Keratinocyte (primary cell): ENCODE data around the gene TLN1. TPM values are rescaled to one million over a fixed set of nuclear protein-coding genes. Genes with fewer than 3 reads are reported as not detected.

Experiments used
- DNase-seq: peaks from one replicate; pipeline ENCODE4 v3.0.0-alpha.2; 2011; ENCODE audit warnings: low read depth, missing footprints, low spot score
- FAIRE-seq: peaks from 2 replicates; lab custom pipeline; 2011; peaks lifted over from hg19 to GRCh38; lab: Jason Lieb, UNC
- H2AFZ ChIP-seq: 2 replicates; pipeline ENCODE4 v1.6.0; 2012; ENCODE audit warnings: low read length, control low read depth, inconsistent platforms; ENCODE audit not compliant: control insufficient read depth
- H3K27ac ChIP-seq: 2 replicates; pipeline ENCODE4 v1.5.1; 2011; ENCODE audit warnings: low read length; ENCODE audit not compliant: control insufficient read depth, insufficient read depth
- H3K27me3 ChIP-seq: 3 replicates; pipeline ENCODE4 v1.6.0; 2011; ENCODE audit warnings: low read length; ENCODE audit not compliant: control insufficient read depth, insufficient read depth; ENCODE audit errors: extremely low read depth
- H3K36me3 ChIP-seq, 2 experiments: 2 replicates in 1 of 2; 3 replicates in 1 of 2; pipeline ENCODE4 v1.5.1; 2011; ENCODE audit warnings: low read length in 2 of 2, mild to moderate bottlenecking in 1 of 2; ENCODE audit not compliant: control insufficient read depth in 2 of 2, insufficient read depth in 2 of 2; ENCODE audit errors: extremely low read depth in 1 of 2
- H3K4me1 ChIP-seq: 3 replicates; pipeline ENCODE4 v1.5.1; 2011; ENCODE audit warnings: low read length; ENCODE audit not compliant: control insufficient read depth, insufficient read depth; ENCODE audit errors: extremely low read depth
- H3K4me2 ChIP-seq: 3 replicates; pipeline ENCODE4 v1.6.0; 2011; ENCODE audit warnings: low read depth, low read length; ENCODE audit not compliant: control insufficient read depth, insufficient read depth; ENCODE audit errors: extremely low read depth
- H3K4me3 ChIP-seq, 3 experiments: fragments of 200-600 bp in 1 of 3; sonication (generic) in 1 of 3; 2 replicates in 2 of 3; 3 replicates in 1 of 3; pipeline ENCODE4 v1.5.1; 2011 to 2016; ENCODE audit warnings: low read length in 3 of 3, mild to moderate bottlenecking in 3 of 3, control low read depth in 2 of 3, inconsistent platforms in 1 of 3, low read depth in 1 of 3, mixed read lengths in 1 of 3, mixed run types in 1 of 3, moderate library complexity in 1 of 3; ENCODE audit not compliant: control insufficient read depth in 2 of 3, insufficient read depth in 2 of 3; ENCODE audit errors: extremely low read depth in 1 of 3
- H3K79me2 ChIP-seq: 2 replicates; pipeline ENCODE4 v1.6.0; 2012; ENCODE audit warnings: low read length; ENCODE audit not compliant: control insufficient read depth, insufficient read depth
- H3K9ac ChIP-seq: 3 replicates; pipeline ENCODE4 v1.6.0; 2011; ENCODE audit warnings: low read length; ENCODE audit not compliant: control insufficient read depth, insufficient read depth; ENCODE audit errors: extremely low read depth
- H3K9me1 ChIP-seq: 3 replicates; pipeline ENCODE4 v1.6.0; 2011; ENCODE audit warnings: low read length; ENCODE audit not compliant: control insufficient read depth, insufficient read depth; ENCODE audit errors: extremely low read depth
- H3K9me3 ChIP-seq: 2 replicates; pipeline ENCODE4 v1.5.1; 2012; ENCODE audit warnings: low read depth, low read length; ENCODE audit not compliant: control insufficient read depth
- H4K20me1 ChIP-seq: 3 replicates; pipeline ENCODE4 v1.6.0; 2011; ENCODE audit warnings: low read length; ENCODE audit not compliant: control insufficient read depth, insufficient read depth; ENCODE audit errors: extremely low read depth
- CTCF ChIP-seq, 3 experiments: IDR thresholded peaks in 1 of 3; conservative IDR thresholded peaks in 1 of 3; optimal IDR thresholded peaks in 1 of 3; 2 replicates in 2 of 3; 3 replicates in 1 of 3; pipeline versions ENCODE3 to v1.5.1; 2011; ENCODE audit warnings: low read length in 3 of 3, mild to moderate bottlenecking in 3 of 3, moderate library complexity in 2 of 3, control low read depth in 1 of 3, inconsistent platforms in 1 of 3; ENCODE audit not compliant: insufficient read depth in 2 of 3; ENCODE audit errors: extremely low read depth in 1 of 3
- EZH2 ChIP-seq: IDR thresholded peaks from one replicate; pipeline ENCODE4 v1.6.1; 2012; ENCODE audit warnings: inconsistent platforms, mild to moderate bottlenecking, low read length, moderate library complexity
- dilution Hi-C: fragments of 300-500 bp; cut with MboI; formaldehyde crosslinking; loops from one replicate; pipeline ENCODE4 v1.7.0; 2020; ENCODE audit warnings: low sequenced_read_pairs; ENCODE audit not compliant: extremely low pct_ligation_motif_present
- polyA plus RNA-seq, 5 experiments: library from polyadenylated mRNA; depleted of rRNA in 3 of 5; stranded (reverse) in 3 of 5; stranded (forward) in 1 of 5; unstranded in 1 of 5; fragments of >200 nt; gene quantifications; 1 replicate in 1 of 5; 2 replicates in 3 of 5; 3 replicates in 1 of 5; pipeline versions ENCODE4 v1.2.1 to v1.2.3, GENCODE V29; 2011 to 2012; ENCODE audit warnings: missing spikeins in 2 of 5, low read depth in 1 of 5, low replicate concordance in 1 of 5

The TLN1 gene
- polyA plus RNA-seq, 1 donor (not counting 4 experiments of a cell fraction or from before 2014, with no cell fraction given): 53.0 TPM

DNA sequence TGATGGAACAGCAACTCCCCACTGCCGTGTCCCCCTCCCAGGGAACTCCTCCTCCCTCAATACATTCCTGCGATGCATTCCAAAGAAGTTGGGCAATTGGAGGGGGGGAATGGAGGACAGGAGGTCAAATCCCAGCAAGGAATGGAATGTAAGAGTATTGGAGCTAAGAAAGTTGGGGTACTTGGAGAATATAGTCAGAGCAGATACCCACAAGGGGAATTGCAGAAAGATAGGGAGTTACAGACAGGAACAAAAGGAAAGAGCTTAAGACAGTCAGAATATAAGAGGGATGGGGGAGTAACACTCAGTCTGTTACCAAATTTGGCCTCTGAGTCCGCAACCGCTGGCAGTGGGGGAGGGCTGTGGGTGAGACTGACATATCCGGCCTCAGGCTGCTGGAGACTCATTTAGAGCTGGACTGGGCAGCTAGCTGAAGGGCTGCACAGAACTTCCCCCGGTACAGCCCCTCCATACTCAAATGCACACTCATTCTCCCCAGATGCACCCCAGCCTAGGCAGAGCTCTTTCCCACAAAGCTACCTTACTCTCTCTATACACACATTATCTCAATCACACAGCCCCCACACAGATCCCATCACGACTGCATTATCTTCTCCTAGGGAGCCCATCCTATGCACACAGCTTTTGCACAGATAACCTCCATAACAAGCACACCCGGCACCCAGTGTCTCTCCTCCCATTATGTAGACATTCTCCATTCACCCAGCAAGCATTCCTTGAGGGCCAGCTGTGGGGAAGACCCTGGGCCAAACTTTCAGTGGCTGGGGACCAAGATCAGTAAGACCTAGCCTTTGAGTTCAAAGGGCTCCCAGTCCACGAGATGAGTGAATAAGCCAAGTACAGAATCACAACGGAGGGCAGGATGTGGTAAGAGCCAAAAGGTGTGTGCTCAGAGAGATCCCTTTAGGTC lies 3.7 kb downstream of the TLN1 start:
- peaks cover 63% of the 10 kb centered on the region for H3K79me2 ChIP-seq

GRCh38 chr9:35727676-35728040 lies 4.3 kb downstream of the TLN1 start:
- no peak overlapping the region for H3K4me2 ChIP-seq
- no peak overlapping the region for H3K4me3 ChIP-seq
- H3K27ac ChIP-seq: no peak overlapping the region
- peaks cover 63% of the 10 kb centered on the region for H3K79me2 ChIP-seq
- peaks cover 25 to 28% of the 10 kb centered on the region in 2 experiments for H3K36me3 ChIP-seq
- TF ChIP-seq CTCF (optimal IDR thresholded peaks at IDR 0.05 in 1 of 3, IDR thresholded peaks at IDR 0.05 in 1 of 3, conservative IDR thresholded peaks at IDR 0.05 in 1 of 3; ENCODE audit: extremely low read depth in 1 of 3, insufficient read depth in 2 of 3, low read length in 3 of 3) (no peak), EZH2 (no peak)
- H2AFZ ChIP-seq: no peak overlapping the region
- peaks cover 36% of the 10 kb centered on the region for H3K4me1 ChIP-seq
- no peaks in the 10 kb centered on the region for H3K27me3 ChIP-seq
- no peak for FAIRE-seq
- H3K9me1 ChIP-seq: peaks cover 7% of the 10 kb centered on the region
- H3K9me3 ChIP-seq: no peaks in the 10 kb centered on the region
- H3K9ac ChIP-seq: no peak overlapping the region
- peaks cover 26% of the 10 kb centered on the region for H4K20me1 ChIP-seq
- no peak for DNase-seq
- dilution Hi-C loops: no loop called here

More for the DNA sequence above, 3.7 kb downstream of the TLN1 start:
- no peaks in the 10 kb centered on the region for H3K9me3 ChIP-seq
- H3K27me3 ChIP-seq: no peaks in the 10 kb centered on the region
- H3K9ac ChIP-seq: no peak overlapping the region
- DNase-seq (no peak), FAIRE-seq (no peak)
- peak overlapping the region; percentile 95 for H3K4me2 ChIP-seq
- peaks cover 19 to 26% of the 10 kb centered on the region in 2 experiments for H3K36me3 ChIP-seq
- peak overlapping the region; percentile 13 for H3K27ac ChIP-seq
- H3K4me1 ChIP-seq: peaks cover 36% of the 10 kb centered on the region
- H3K9me1 ChIP-seq: peaks cover 7% of the 10 kb centered on the region
- H2AFZ ChIP-seq: no peak overlapping the region
- peak overlapping the region in 2 of 3 experiments; percentile 27 to 30 for H3K4me3 ChIP-seq
- dilution Hi-C loops: no loop called here
- TF ChIP-seq EZH2: no peak
- no peak for TF ChIP-seq CTCF (optimal IDR thresholded peaks at IDR 0.05 in 1 of 3, IDR thresholded peaks at IDR 0.05 in 1 of 3, conservative IDR thresholded peaks at IDR 0.05 in 1 of 3; ENCODE audit: extremely low read depth in 1 of 3, insufficient read depth in 2 of 3, low read length in 3 of 3)
- peaks cover 26% of the 10 kb centered on the region for H4K20me1 ChIP-seq
